HG03354 (cell line): ENCODE data around the gene ANKRD26.
"Not testable (repeated sequence)": the region's sequence is repeated elsewhere in the genome, so short reads cannot be mapped to it uniquely, and the experiment has no call there.

Experiments used
- ATAC-seq: cut with Tn5 transposase; IDR thresholded peaks from one replicate; pipeline ENCODE4 v1.9.1; 2021; ENCODE audit warnings: mild to moderate bottlenecking; ENCODE audit not compliant: unreplicated experiment, poor library complexity, severe bottlenecking

Gene ANKRD26

GRCh38 chr10:27099916-27100812 is at the start of gene ANKRD26:
Gene ANKRD26 (minus strand): TSS chr10:27100494. CDS start chr10:27100326, 168 bp downstream.
- peak; percentile 89 for ATAC-seq

- ATAC-seq = no peak
Measured at GRCh38 chr10:27147701-27148100, 47.4 kb upstream of the ANKRD26 start.

GRCh38 chr10:27145937-27146336 is 45.6 kb upstream of the ANKRD26 start:
- no peak for ATAC-seq

DNA sequence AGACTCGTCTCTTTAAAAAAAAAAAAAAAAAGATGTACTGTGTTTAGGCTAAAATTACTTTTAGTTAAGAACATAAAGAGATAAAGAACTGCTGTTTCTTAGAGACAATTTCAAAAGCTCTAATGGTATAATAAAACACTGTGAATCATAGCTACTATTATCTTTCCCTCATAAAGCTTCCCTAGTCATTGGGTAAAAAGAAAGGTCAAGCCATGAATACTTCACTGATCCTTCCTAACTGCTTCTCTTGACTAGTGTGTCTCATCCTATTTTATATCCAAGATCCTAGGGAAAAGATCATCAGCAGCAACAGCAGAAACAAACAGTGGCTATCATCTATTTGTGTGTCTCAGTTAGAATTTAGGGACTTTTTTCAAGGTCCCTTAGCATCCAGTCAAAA is 43.4 kb upstream of the ANKRD26 start:
- no peak for ATAC-seq

DNA sequence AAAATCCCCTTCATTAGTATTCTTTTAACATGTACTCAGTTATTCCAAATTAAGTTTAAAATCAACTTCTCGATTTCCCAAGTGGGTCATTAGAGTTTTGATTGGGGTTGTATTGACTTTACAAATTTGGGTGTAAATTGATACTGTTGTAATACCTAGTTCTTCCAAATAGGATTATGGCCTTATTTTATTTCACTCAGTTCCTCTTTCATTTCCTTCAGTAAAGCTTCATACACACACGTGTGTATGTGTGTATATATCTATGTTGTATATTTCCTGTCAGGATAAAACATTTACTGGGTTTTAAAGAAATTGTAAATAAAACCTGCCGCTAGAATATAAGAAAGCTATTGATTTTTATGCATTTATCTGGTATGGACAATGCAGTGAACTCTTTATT is 38.0 kb upstream of the ANKRD26 start:
- no peak for ATAC-seq

DNA sequence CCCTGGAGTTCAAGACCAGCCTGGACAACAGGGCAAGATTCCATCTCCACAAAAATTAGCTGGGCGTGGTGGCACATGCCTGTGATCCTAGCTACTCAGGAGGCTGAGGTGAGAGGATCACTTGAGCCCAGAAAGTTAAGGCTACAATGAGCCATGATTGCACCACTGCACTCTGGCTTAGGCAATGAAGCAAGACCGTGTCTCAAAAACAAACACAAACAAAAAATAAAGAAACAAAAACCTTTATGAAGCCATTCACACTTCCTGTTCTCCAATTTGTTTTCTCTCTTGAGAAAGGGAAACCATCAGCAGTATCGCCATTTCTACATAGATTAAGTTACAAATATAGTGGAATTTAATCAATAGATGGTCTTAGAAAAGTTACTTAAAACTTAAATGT is 34.1 kb upstream of the ANKRD26 start:
- ATAC-seq = no peak

DNA sequence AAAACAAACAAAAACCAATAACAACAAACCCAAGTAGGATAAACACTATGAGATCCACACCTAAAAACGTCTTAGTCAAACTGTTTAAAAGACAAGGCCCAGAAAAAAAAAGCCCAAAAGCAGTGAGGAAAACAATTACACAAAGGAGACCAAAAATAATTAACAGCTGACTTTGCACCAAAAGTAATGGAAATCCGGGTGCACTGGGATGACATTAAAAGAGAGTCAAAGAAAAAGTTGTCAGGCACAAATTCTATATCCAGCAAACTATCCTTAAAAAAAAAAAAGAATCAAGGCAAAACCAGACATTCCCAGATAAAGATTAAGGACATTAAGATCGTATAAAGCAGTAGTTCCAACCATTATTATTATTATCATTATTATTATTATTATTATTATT is 7.9 kb upstream of the ANKRD26 start:
- ATAC-seq = no peak

- no peak for ATAC-seq
Measured at GRCh38 chr10:27104919-27105318, 4.6 kb upstream of the ANKRD26 start.

DNA sequence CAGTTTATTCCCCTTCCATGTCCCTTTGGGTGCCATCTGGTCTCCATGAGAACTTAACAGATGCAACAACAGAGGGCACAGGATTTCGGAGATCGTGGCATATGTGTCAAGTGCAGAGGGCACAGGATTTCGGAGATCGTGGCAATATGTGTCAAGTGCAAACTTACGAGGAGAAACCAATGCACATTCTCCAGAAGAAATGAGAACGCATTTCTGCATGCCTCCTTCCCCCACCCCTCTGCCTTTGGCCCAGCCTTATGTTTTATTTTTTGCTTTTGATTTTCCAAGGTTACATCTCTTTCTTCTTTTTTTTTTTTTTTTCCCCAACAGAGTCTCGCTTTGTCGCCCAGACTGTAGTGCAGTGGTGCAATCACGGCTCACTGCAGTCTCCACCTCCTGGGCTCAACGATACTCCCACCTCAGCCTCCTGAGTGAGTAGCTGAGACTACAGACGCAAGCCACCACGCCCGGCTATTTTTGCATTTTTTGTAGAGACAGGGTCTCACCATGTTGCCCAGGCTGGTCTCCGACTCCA is 586 bp upstream of the ANKRD26 start:
- ATAC-seq = peak; percentile 10

DNA sequence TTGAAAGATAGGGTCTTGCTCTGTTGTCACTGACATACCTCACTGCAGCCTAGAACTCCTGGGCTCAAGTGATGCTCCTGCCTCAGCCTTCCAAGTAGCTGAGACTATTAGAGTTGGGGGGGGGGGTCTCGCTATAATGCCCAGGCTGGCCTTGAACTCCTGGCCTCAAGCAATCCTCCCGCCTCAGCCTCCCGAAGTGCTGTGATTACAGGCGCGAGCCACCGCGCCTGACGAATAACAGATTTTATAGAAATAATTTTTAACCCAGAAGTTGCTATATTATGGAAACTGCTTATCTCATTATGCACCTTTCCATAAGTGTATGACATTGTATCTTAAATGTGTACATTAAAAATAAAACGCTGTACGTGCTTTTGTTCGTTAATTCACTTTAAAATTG is 846 bp downstream of the ANKRD26 start:
- no peak for ATAC-seq

DNA sequence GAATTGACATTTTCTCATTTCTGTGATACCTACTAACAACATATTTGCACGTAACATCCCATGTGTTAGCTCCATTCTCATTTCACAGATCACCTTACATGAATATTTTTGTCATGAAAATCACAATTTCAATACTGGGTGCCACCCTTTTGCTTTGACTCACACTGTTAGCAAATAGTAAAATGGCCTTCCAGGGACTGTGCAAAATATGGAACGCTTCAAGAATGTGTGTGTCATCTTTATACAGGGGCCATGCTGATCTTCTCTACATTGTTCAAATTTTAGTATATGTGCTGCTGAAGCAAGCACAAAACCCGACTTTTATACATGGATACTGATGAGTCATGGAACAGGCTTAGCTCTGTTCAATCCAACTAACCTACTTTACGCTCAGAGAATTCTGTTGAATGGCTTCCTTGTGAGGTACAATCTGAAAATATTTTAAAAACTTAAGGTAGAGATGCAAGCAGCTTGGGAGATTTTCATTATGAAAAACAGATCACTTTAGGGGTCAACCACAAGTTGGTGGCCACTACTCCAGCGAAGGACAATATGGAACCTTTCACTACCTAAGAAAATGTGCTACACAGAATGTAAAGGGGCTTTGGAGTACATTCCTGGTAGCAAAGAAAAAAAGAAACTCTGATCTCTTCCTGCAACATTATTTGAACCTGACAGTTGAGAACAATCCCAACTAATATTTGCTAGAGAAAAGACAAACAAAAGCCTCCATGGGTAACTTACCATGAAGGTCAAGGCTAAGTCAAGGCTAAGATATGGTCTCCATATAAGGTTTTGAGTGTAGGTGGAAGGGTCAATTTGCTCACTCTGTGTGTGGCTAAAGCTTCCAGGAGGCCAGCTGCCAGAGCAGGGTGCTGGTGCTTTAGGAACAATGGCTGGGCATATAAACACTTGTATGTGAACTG is 11.9 kb downstream of the ANKRD26 start:
- ATAC-seq = no peak

DNA sequence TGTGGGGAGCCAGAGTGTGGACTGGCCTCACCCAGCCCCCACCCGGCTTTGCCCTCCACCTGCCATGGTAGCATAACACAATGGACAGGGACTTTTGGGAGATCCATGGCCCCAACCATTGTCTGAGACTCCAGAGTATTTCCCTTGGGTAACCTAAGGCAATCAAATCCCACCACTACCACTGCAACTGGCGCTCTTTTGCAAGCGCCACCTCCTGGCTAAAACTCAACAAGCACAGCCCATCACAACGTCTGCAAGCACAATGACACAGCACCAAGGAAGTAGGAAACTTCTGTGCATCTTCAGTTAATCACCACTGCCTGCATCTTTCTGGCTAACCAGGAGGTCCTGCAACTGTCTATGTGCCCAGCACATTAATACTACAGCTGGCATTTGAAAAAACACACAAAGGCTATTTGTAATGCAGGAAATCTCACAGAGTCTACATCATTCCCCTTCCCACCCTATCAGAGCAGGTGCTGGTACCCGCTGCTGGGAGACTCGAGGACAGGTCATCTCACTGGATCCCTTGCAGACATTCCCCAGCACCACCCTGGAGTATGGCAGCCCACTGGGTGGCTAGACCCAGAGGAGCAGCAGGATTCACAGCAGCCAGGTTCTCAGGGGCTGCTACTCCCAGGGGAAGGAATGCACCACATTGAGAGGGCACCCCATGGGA is 27.7 kb downstream of the ANKRD26 start:
- ATAC-seq = no peak

DNA sequence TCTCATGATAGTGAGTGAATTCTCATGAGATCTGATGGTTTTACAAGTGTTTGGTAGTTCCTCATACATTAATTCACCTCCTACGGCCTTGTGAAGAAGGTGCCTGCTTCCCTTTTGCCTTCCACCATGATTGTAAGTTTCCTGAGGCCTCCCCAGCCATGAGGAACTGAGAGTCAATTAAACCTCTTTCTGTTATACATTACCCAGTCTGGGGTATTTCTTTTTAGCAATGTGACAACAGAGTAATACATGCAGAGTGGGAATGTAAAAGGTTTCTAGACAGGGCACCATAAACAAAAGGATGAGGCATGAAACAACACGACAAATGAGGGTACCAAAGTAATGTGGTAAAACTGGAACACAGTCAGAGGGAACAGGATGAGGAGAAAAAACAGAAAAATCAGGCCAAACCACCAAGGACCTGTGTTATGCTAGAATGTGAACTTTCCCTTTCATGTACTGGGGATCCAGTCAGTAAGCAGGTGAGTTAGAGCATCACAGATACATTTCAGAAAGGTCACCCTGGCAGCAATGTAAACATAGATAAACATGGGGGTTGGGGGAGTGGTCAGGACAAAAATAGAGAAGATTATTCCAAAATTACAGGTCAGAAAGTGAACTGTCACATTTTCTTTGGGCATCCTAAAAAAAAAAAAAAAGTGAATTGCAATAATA is 31.9 kb downstream of the ANKRD26 start:
- ATAC-seq = no peak

DNA sequence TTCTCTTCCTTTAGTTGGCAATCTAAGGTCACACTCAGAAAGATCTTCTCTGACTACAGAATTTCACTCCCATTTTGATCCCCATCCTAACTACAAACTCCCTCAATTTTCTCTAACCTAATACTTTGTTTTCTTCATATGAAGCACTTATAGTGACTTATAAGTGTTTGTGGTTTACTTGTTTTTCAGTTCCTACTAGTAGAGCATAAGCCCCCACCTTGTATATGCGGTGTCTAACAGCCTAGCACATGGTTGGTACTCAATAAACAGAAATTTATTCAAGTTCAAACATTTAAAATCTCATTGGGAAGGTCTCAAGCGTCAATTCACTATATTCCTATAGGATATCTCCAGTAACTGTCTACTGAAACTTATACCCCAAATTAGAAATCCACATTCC is 35.2 kb downstream of the ANKRD26 start:
- no peak for ATAC-seq

GRCh38 chr10:27052656-27053055 is 47.6 kb downstream of the ANKRD26 start:
- ATAC-seq = no peak

DNA sequence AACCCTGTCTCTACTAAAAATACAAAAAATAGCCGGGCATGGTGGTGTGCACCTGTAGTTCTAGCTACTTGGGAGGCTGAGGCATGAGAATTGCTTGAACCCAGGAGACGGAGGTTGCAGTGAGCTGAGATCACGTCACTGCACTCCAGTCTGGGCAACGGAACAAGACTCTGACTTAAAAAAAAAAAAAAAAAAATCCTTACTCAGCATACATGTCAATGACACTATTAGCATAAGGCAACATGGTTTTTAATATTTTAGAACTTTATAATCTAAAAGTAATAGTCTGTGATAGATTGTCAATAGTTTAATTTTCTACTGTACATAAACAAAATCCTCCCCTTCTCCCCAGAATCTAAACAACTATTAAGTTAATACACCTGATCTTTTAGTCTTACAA is 55.0 kb downstream of the ANKRD26 start:
- ATAC-seq = not testable (repeated sequence)

- ATAC-seq = no peak
Measured at GRCh38 chr10:27041196-27041595, 59.1 kb downstream of the ANKRD26 start.

DNA sequence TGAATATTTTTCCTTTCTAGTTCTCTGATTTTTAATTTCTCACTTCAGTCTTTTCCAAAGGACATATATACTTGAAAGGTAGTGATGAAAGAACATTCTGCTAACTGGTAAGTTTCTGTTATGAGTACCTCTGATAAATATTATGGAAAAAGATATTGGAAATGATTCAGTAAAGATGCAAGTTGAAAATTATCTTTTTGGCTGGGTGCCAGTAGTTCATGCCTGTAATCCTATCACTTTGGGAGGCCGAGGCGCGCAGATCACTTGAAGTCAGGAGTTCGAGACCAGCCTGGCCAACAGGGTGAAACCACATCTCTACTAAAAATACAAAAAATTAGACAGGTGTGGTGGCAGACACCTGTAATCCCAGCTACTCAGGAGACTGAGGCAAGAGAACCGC is 62.1 kb downstream of the ANKRD26 start:
- no peak for ATAC-seq

- no peak for ATAC-seq
Measured at GRCh38 chr10:27035163-27035562, 65.1 kb downstream of the ANKRD26 start.
